Parathyroid adenoma (tissue), 2 donors: ENCODE results near the gene ARHGEF38.

Source experiments
- H2AFZ ChIP-seq: fragments of 300-600 bp; sonication (generic); one replicate; pipeline ENCODE4 v1.7.0; 2017; ENCODE audit warnings: antibody characterized with exemption, mild to moderate bottlenecking
- H3K27ac ChIP-seq: fragments of 300-600 bp; sonication (generic); one replicate; pipeline ENCODE4 v1.7.0; 2017
- H3K27me3 ChIP-seq: fragments of 300-600 bp; sonication (generic); one replicate; pipeline ENCODE4 v1.7.0; 2017; ENCODE audit warnings: low read length; ENCODE audit not compliant: control insufficient read depth, insufficient read depth
- H3K36me3 ChIP-seq: fragments of 300-600 bp; sonication (generic); one replicate; pipeline ENCODE4 v1.7.0; 2017; ENCODE audit warnings: low read length; ENCODE audit not compliant: control insufficient read depth, insufficient read depth
- H3K4me1 ChIP-seq: fragments of 300-600 bp; sonication (generic); one replicate; pipeline ENCODE4 v1.7.0; 2017; ENCODE audit warnings: control low read depth
- H3K4me2 ChIP-seq: fragments of 300-600 bp; sonication (generic); one replicate; pipeline ENCODE4 v1.7.0; 2017; ENCODE audit warnings: low read length
- H3K4me3 ChIP-seq: fragments of 300-600 bp; sonication (generic); one replicate; pipeline ENCODE4 v1.7.0; 2017; ENCODE audit warnings: low read depth, low read length
- H3K79me2 ChIP-seq: fragments of 300-600 bp; sonication (generic); one replicate; pipeline ENCODE4 v1.7.0; 2017; ENCODE audit warnings: control low read depth
- H3K9ac ChIP-seq: fragments of 300-600 bp; sonication (generic); one replicate; pipeline ENCODE4 v1.7.0; 2017; ENCODE audit warnings: mild to moderate bottlenecking
- H3K9me3 ChIP-seq: fragments of 300-600 bp; sonication (generic); one replicate; pipeline ENCODE4 v1.7.0; 2017; ENCODE audit warnings: low read length; ENCODE audit not compliant: control insufficient read depth
- TF ChIP-seq, protein P1 (sequence below): fragments of 300-600 bp; sonication (generic); IDR thresholded peaks from one replicate; pipeline ENCODE4 v1.7.0; 2017; ENCODE audit warnings: antibody characterized with exemption, mild to moderate bottlenecking
- donor health status: primary hyperparathyroidism.

The ARHGEF38 gene

DNA sequence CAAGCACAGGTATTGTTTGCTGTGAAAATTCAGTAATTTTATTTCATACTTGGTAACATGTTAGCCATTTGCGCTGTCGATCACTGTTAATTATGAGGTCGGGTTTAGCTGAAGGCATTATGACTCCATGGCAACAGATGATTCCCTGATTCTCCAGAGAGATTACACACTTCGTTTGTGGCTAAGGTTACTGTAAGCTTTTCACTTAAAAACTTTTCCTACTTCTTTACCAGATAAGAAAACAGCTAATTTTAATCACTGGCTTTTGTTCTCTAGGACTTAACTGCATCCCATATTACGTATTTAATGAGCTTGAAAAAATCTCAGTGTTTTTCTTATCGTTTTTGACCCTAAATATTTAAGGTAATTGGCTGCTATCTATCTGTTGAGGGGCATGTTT, 158.3 kb downstream of the ARHGEF38 start:
- H2AFZ ChIP-seq: no peak overlapping the region
- peaks cover 6% of the 10 kb centered on the region for H3K79me2 ChIP-seq
- no peak overlapping the region for H3K27ac ChIP-seq
- no peaks in the 10 kb centered on the region for H3K9me3 ChIP-seq
- H3K9ac ChIP-seq: no peak overlapping the region
- TF ChIP-seq, protein P1, sequence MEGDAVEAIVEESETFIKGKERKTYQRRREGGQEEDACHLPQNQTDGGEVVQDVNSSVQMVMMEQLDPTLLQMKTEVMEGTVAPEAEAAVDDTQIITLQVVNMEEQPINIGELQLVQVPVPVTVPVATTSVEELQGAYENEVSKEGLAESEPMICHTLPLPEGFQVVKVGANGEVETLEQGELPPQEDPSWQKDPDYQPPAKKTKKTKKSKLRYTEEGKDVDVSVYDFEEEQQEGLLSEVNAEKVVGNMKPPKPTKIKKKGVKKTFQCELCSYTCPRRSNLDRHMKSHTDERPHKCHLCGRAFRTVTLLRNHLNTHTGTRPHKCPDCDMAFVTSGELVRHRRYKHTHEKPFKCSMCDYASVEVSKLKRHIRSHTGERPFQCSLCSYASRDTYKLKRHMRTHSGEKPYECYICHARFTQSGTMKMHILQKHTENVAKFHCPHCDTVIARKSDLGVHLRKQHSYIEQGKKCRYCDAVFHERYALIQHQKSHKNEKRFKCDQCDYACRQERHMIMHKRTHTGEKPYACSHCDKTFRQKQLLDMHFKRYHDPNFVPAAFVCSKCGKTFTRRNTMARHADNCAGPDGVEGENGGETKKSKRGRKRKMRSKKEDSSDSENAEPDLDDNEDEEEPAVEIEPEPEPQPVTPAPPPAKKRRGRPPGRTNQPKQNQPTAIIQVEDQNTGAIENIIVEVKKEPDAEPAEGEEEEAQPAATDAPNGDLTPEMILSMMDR: no peak
- no peaks in the 10 kb centered on the region for H3K36me3 ChIP-seq
- peaks cover 5% of the 10 kb centered on the region for H3K4me1 ChIP-seq
- no peak overlapping the region for H3K4me3 ChIP-seq
- no peak overlapping the region for H3K4me2 ChIP-seq
- H3K27me3 ChIP-seq: no peaks in the 10 kb centered on the region

DNA sequence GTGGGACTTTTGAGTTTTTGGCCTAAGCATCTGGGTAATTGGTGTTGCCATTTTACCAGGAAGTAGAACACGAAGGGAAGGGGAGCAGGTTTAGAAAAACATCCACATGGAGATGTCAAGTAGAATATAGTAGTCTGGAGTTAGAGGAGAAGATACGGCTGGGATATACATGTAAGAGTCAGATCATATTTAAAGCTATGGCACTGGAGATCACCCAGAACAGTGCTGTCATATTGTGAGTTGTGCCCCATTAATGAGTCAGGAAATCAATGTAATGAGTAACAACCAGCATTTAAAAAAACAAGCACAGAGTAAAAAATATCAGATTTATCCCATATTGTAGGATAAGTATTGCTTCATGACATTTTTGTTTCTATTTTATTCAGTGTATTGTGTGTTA, 160.3 kb downstream of the ARHGEF38 start:
- H3K4me1 ChIP-seq: peaks cover 5% of the 10 kb centered on the region
- H2AFZ ChIP-seq: no peak overlapping the region
- H3K36me3 ChIP-seq: no peaks in the 10 kb centered on the region
- H3K79me2 ChIP-seq: peaks cover 3% of the 10 kb centered on the region
- no peaks in the 10 kb centered on the region for H3K27me3 ChIP-seq
- H3K9ac ChIP-seq: no peak overlapping the region
- TF ChIP-seq, protein P1: no peak
- H3K4me3 ChIP-seq: no peak overlapping the region
- H3K4me2 ChIP-seq: no peak overlapping the region
- no peaks in the 10 kb centered on the region for H3K9me3 ChIP-seq
- no peak overlapping the region for H3K27ac ChIP-seq

DNA sequence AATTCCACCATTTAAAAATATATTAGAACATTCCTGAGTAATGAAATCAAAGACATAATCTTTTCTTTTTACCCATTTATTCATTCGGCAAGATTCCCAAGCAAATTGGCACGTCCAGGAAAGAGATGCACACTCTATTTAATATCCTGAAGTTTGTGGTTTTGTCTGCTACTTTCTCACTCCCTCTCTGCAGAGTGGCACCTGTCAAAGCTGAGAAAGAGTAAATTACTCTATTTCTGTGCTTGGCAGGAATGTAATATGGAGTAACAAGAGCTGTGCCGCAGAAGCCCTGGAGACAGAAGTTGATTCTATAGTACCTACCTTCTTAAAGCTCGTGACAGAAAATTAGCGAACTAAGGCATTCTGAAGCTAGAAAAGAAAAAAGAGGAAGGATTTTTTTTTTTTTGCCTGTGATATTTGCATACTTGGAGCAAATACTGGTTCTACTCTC, 161.7 kb downstream of the ARHGEF38 start:
- H3K4me3 ChIP-seq: no peak overlapping the region
- no peak overlapping the region for H3K27ac ChIP-seq
- TF ChIP-seq, protein P1: no peak
- peaks cover 4% of the 10 kb centered on the region for H3K4me1 ChIP-seq
- H3K27me3 ChIP-seq: no peaks in the 10 kb centered on the region
- no peak overlapping the region for H2AFZ ChIP-seq
- no peak overlapping the region for H3K9ac ChIP-seq
- no peaks in the 10 kb centered on the region for H3K36me3 ChIP-seq
- H3K4me2 ChIP-seq: no peak overlapping the region
- H3K79me2 ChIP-seq: no peaks in the 10 kb centered on the region
- H3K9me3 ChIP-seq: no peaks in the 10 kb centered on the region

DNA sequence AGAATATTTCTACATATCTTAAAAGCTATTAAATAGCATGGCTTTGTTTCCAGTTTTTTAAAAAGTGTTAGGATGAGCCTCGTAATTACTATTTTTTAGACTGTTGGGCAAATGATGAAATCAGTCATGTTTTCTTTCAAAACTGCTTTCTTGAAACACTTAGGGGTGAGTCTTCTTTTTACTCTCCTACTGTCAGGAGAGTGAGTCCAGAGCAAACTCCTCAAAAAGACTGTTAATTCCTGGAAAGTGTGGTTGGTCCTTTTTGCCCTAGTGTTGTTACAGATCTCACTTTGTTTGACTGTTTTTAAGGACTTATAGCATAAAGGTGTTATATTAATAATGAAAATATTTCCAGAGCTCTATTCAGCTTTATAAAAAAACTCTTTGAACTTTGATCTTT, 162.5 kb downstream of the ARHGEF38 start:
- Histone ChIP-seq H3K27ac (no peak overlapping the region), H3K79me2 (no peaks in the 10 kb centered on the region), H3K9ac (no peak overlapping the region), H2AFZ (peak overlapping the region; percentile 22), H3K4me1 (no peaks in the 10 kb centered on the region), H3K27me3 (no peaks in the 10 kb centered on the region), H3K9me3 (no peaks in the 10 kb centered on the region), H3K4me3 (no peak overlapping the region), H3K4me2 (no peak overlapping the region), H3K36me3 (no peaks in the 10 kb centered on the region)
- TF ChIP-seq, protein P1: no peak

DNA sequence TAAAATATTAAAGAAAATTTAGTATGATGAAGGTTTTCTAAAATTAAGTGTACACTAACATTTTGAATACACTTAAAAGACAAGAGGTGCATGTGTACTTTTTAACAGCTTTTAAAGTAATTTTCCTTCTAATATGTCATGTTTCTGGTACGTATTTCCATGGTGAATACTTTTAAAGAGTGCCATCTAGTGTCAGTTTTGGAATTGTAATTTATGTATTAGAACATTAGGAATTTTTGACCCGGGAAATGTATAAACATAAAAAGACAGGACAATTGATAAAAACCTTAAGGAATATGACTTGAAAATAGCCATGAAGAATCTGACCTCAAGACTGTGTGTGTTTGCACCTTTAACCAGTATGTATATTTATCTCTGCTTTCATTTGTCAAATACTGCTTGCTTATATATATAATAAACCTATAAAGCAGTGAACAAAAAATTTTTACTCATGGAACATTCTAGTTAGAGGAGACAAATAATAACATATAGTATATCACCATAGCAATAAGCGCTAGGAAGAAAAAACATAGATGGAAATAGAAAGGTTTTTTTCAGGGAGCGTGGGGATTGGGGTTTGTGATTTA, 163.4 kb downstream of the ARHGEF38 start:
- no peaks in the 10 kb centered on the region for H3K79me2 ChIP-seq

More for the DNA sequence above, 163.4 kb downstream of the ARHGEF38 start:
- Histone ChIP-seq H2AFZ (no peak overlapping the region), H3K36me3 (no peaks in the 10 kb centered on the region), H3K27ac (no peak overlapping the region), H3K9me3 (no peaks in the 10 kb centered on the region), H3K4me1 (no peaks in the 10 kb centered on the region), H3K4me2 (no peak overlapping the region), H3K9ac (no peak overlapping the region), H3K27me3 (no peaks in the 10 kb centered on the region), H3K4me3 (no peak overlapping the region)
- TF ChIP-seq, protein P1: peak; percentile 45
